ENCODE data around the gene PLEKHB2.

GRCh38 chr2:131064589-131065512, 40.3 kb upstream of the PLEKHB2 start:
- TF ChIP-seq CTCF (IDR thresholded peaks at IDR 0.05) (no peak), POLR2A (IDR thresholded peaks at IDR 0.05) (no peak)

All from testis (tissue), 2 donors.